B cell (primary cell): ENCODE data around the gene CYP26C1. TPM values are rescaled to one million over a fixed set of nuclear protein-coding genes. Genes with fewer than 3 reads are reported as not detected.

ENCODE experiments used
- ATAC-seq: fragments of 200-7000 bp; cut with Tn5 transposase; one replicate; pipeline ENCODE4 v1.10.0; 2021; ENCODE audit warnings: low read depth, mild to moderate bottlenecking, moderate number of reproducible peaks, moderate library complexity
- CTCF ChIA-PET: fragments of 350-600 bp; sonication (Branson Sonifier 250); formaldehyde crosslinking; loops from one replicate; lab custom pipeline; 2021; ENCODE audit warnings: antibody characterized with exemption, inconsistent platforms; lab: Charles Lee
- POLR2A ChIA-PET: fragments of 350-600 bp; sonication (Branson Sonifier 250); formaldehyde crosslinking; loops from one replicate; lab custom pipeline; 2021; ENCODE audit warnings: antibody characterized with exemption; lab: Charles Lee
- DNase-seq: peaks from one replicate; pipeline ENCODE4 v3.0.0; 2013
- H2AFZ ChIP-seq: 2 replicates; pipeline ENCODE4 v1.6.1; 2012; ENCODE audit warnings: mild to moderate bottlenecking, low read depth, low read length; ENCODE audit not compliant: insufficient read depth, poor library complexity, severe bottlenecking
- H3K27ac ChIP-seq, 2 donors: 1 replicate in 1 of 2; 2 replicates in 1 of 2; pipeline ENCODE4 v1.5.1; 2012 to 2013; ENCODE audit warnings: low read length in 2 of 2, mild to moderate bottlenecking in 2 of 2, moderate library complexity in 1 of 2
- H3K27me3 ChIP-seq, 4 experiments: fragments of 200-600 bp in 1 of 4; sonication (generic) in 1 of 4; replicated peaks in 1 of 4; 1 replicate in 2 of 4; 2 replicates in 2 of 4; pipeline versions ENCODE4 v1.6.1 to v1.7.0; 2013 to 2016; ENCODE audit warnings: low read length in 3 of 4, mild to moderate bottlenecking in 2 of 4, mixed read lengths in 1 of 4, moderate library complexity in 1 of 4; ENCODE audit not compliant: insufficient read depth in 4 of 4, control insufficient read depth in 3 of 4; ENCODE audit errors: control extremely low read depth in 1 of 4
- H3K36me3 ChIP-seq, 2 experiments: replicated peaks in 1 of 2; 1 replicate in 1 of 2; 2 replicates in 1 of 2; pipeline versions ENCODE4 v1.6.1 to v1.7.1; 2013; ENCODE audit warnings: low read length in 1 of 2; ENCODE audit not compliant: insufficient read depth in 2 of 2, control insufficient read depth in 1 of 2; ENCODE audit errors: control extremely low read depth in 1 of 2, extremely low read depth in 1 of 2
- H3K4me1 ChIP-seq, 2 donors: fragments of 200-600 bp in 1 of 2; sonication (generic) in 1 of 2; 1 replicate in 1 of 2; 2 replicates in 1 of 2; pipeline versions ENCODE4 v1.5.1 to v1.6.1; 2013 to 2017; ENCODE audit warnings: low read length in 2 of 2; ENCODE audit not compliant: control insufficient read depth in 2 of 2, insufficient read depth in 2 of 2
- H3K4me2 ChIP-seq: replicated peaks from 2 replicates; pipeline ENCODE3; 2012; ENCODE audit warnings: mild to moderate bottlenecking, low read depth, low read length; ENCODE audit not compliant: poor library complexity, severe bottlenecking
- H3K4me3 ChIP-seq, 5 experiments: fragments of 200-600 bp in 1 of 5; sonication (generic) in 1 of 5; 1 replicate in 3 of 5; 2 replicates in 2 of 5; pipeline versions ENCODE4 v1.5.1 to v1.7.0; 2011 to 2016; ENCODE audit warnings: low read length in 4 of 5, mild to moderate bottlenecking in 4 of 5, low read depth in 2 of 5, control low read depth in 1 of 5, moderate library complexity in 1 of 5; ENCODE audit not compliant: insufficient read depth in 1 of 5; ENCODE audit errors: control extremely low read depth in 1 of 5, extremely low read depth in 1 of 5
- H3K79me2 ChIP-seq: fragments of 200-600 bp; sonication (generic); one replicate; pipeline ENCODE4 v1.6.0; 2016; ENCODE audit warnings: low read length; ENCODE audit not compliant: control insufficient read depth, insufficient read depth
- H3K9ac ChIP-seq: fragments of 200-600 bp; sonication (generic); 2 replicates; pipeline ENCODE4 v1.6.1; 2017; ENCODE audit warnings: mild to moderate bottlenecking, low read length, moderate library complexity
- H3K9me3 ChIP-seq, 3 donors: one replicate each; pipeline versions ENCODE4 v1.6.1 to v1.7.1; 2013; ENCODE audit warnings: low read length in 2 of 3; ENCODE audit not compliant: control insufficient read depth in 2 of 3, insufficient read depth in 1 of 3; ENCODE audit errors: control extremely low read depth in 1 of 3
- H4K20me1 ChIP-seq: 2 replicates; pipeline ENCODE4 v1.6.0; 2012; ENCODE audit warnings: mild to moderate bottlenecking, low read length; ENCODE audit not compliant: insufficient read depth, control insufficient read depth, poor library complexity, severe bottlenecking
- H3K27ac Mint-ChIP-seq: one replicate; pipeline ENCODE4 v1.8.0; 2021; ENCODE audit warnings: mixed read lengths
- H3K27me3 Mint-ChIP-seq: one replicate; pipeline ENCODE4 v1.8.0; 2021; ENCODE audit warnings: mixed read lengths
- H3K4me1 Mint-ChIP-seq: one replicate; pipeline ENCODE4 v1.8.0; 2021; ENCODE audit warnings: mixed read lengths
- H3K4me3 Mint-ChIP-seq: one replicate; pipeline ENCODE4 v1.8.0; 2021; ENCODE audit warnings: mixed read lengths
- H3K9me3 Mint-ChIP-seq: one replicate; pipeline ENCODE4 v1.8.0; 2022; ENCODE audit warnings: mixed read lengths; ENCODE audit not compliant: insufficient read depth
- EZH2 ChIP-seq: IDR thresholded peaks from 2 replicates; pipeline ENCODE4 v1.6.1; 2012; ENCODE audit warnings: borderline replicate concordance, low read depth, mild to moderate bottlenecking, moderate library complexity, low read length; ENCODE audit not compliant: insufficient read depth, poor library complexity, severe bottlenecking
- WGBS: methylation state at CpG from one replicate; pipeline ENCODE4 v1.1.5; 2013; ENCODE audit warnings: missing lambda C conversion rate; ENCODE audit not compliant: insufficient coverage; 5-methylcytosine and 5-hydroxymethylcytosine counted together
- intact Hi-C: fragments of 100-400 bp; cut with micrococcal nuclease; formaldehyde crosslinking; loops from one replicate; pipeline ENCODE4 v1.10.0; 2022
- polyA plus RNA-seq: library from polyadenylated mRNA; depleted of rRNA; stranded (reverse); fragments of >200 nt; gene quantifications from 2 replicates; pipeline ENCODE4 v1.2.3, GENCODE V29; 2012
- total RNA-seq, 2 donors: library from RNA; stranded (reverse); fragments of 120-200 nt in 1 of 2; gene quantifications; 1 replicate in 1 of 2; 2 replicates in 1 of 2; pipeline versions ENCODE4 v1.2.3 to v1.2.4, GENCODE V29; 2013 to 2022
- TF ChIP-seq, protein P1 (sequence below): fragments of 200-600 bp; IDR thresholded peaks from one replicate; pipeline ENCODE4 v1.8.0; 2022; ENCODE audit warnings: antibody characterized with exemption, mild to moderate bottlenecking

Gene CYP26C1
- total and polyA plus RNA-seq, 2 donors (not counting 1 experiment from before 2014, with no cell fraction given) = 0.01 to 0.57 TPM

DNA sequence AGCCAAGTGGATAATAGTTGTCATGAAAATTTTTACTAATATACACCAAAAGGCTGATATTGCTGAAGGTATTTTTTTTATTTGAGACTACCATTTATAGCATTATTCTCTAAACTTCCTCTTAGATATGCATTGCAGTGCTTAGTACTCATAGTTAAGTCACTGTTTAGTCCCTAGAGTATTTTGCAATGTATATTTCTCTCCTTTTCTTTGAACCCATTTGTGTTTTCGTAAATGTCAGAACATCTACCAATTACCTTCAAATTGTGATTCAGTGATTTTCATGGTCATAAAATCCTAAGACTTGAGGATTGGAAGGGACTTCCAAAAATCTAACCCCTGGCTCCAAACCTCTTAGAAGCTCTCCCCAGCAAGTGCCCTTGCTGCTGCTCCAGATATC, 21.5 kb upstream of the CYP26C1 start:
- POLR2A ChIA-PET = no interaction called here
- peaks cover 0 to 5% of the 10 kb centered on the region in 2 experiments for H3K36me3 ChIP-seq

GRCh38 chr10:93039721-93040120, 20.9 kb upstream of the CYP26C1 start:
- peaks cover 10% of the 10 kb centered on the region for H3K4me1 Mint-ChIP-seq
- H3K27me3 Mint-ChIP-seq = no peaks in the 10 kb centered on the region
- H3K4me3 Mint-ChIP-seq = no peak overlapping the region
- Histone ChIP-seq H3K27ac (no peak overlapping the region), H3K36me3 (peaks cover 0 to 5% of the 10 kb centered on the region in 2 experiments), H3K27me3 (no peaks in the 10 kb centered on the region), H3K4me1 (peaks cover 3 to 7% of the 10 kb centered on the region in 2 donors), H3K4me2 (no peak overlapping the region), H3K4me3 (no peak overlapping the region), H3K9ac (no peak overlapping the region), H4K20me1 (no peaks in the 10 kb centered on the region), H3K79me2 (no peaks in the 10 kb centered on the region), H3K9me3 (no peaks in the 10 kb centered on the region), H2AFZ (no peak overlapping the region)
- TF ChIP-seq, protein P1, sequence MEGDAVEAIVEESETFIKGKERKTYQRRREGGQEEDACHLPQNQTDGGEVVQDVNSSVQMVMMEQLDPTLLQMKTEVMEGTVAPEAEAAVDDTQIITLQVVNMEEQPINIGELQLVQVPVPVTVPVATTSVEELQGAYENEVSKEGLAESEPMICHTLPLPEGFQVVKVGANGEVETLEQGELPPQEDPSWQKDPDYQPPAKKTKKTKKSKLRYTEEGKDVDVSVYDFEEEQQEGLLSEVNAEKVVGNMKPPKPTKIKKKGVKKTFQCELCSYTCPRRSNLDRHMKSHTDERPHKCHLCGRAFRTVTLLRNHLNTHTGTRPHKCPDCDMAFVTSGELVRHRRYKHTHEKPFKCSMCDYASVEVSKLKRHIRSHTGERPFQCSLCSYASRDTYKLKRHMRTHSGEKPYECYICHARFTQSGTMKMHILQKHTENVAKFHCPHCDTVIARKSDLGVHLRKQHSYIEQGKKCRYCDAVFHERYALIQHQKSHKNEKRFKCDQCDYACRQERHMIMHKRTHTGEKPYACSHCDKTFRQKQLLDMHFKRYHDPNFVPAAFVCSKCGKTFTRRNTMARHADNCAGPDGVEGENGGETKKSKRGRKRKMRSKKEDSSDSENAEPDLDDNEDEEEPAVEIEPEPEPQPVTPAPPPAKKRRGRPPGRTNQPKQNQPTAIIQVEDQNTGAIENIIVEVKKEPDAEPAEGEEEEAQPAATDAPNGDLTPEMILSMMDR = peak; percentile 37
- TF ChIP-seq EZH2 = no peak
- DNase-seq (peak; percentile 45), ATAC-seq (peak; percentile 41)
- WGBS = no CpG with 5 or more reads among the region's 3 CpGs
- POLR2A ChIA-PET = no interaction called here
- CTCF ChIA-PET = no interaction called here
- intact Hi-C loops = no loop called here
- no peaks in the 10 kb centered on the region for H3K9me3 Mint-ChIP-seq
- H3K27ac Mint-ChIP-seq = no peak overlapping the region

More for the DNA sequence above, 21.5 kb upstream of the CYP26C1 start:
- Histone ChIP-seq H3K27me3 (no peaks in the 10 kb centered on the region), H3K9me3 (no peaks in the 10 kb centered on the region), H3K79me2 (no peaks in the 10 kb centered on the region), H2AFZ (no peak overlapping the region), H3K9ac (no peak overlapping the region), H3K4me2 (no peak overlapping the region), H3K27ac (no peak overlapping the region), H3K4me3 (no peak overlapping the region), H4K20me1 (no peaks in the 10 kb centered on the region), H3K4me1 (peaks cover 3 to 7% of the 10 kb centered on the region in 2 donors)
- Mint-ChIP-seq H3K4me1 (peaks cover 10% of the 10 kb centered on the region), H3K9me3 (no peaks in the 10 kb centered on the region), H3K27ac (no peak overlapping the region), H3K4me3 (no peak overlapping the region), H3K27me3 (no peaks in the 10 kb centered on the region)
- CTCF ChIA-PET = no interaction called here
- no CpG with 5 or more reads among the region's 1 CpG for WGBS
- intact Hi-C loops = no loop called here
- DNase-seq (no peak), ATAC-seq (no peak)
- TF ChIP-seq EZH2 = no peak
- TF ChIP-seq, protein P1 = no peak
